GM19043 (cell line): ENCODE data around the gene TAOK2.

Source experiments
- ATAC-seq: cut with Tn5 transposase; IDR thresholded peaks from one replicate; pipeline ENCODE4 v1.9.1; 2021; ENCODE audit warnings: low read depth; ENCODE audit not compliant: unreplicated experiment

Gene TAOK2

GRCh38 chr16:29986231-29986630 is 12.6 kb downstream of the TAOK2 start:
- ATAC-seq: no peak

GRCh38 chr16:29986931-29987330 is 13.3 kb downstream of the TAOK2 start:
- ATAC-seq: no peak

GRCh38 chr16:29987371-29988085 is 13.9 kb downstream of the TAOK2 start:
- ATAC-seq: no peak

- no peak for ATAC-seq
Observed at GRCh38 chr16:29988346-29989075, 14.8 kb downstream of the TAOK2 start.

GRCh38 chr16:29989111-29989858 is 15.6 kb downstream of the TAOK2 start:
- no peak for ATAC-seq

GRCh38 chr16:29990034-29990433 is 16.4 kb downstream of the TAOK2 start:
- no peak for ATAC-seq

GRCh38 chr16:29990883-29991570 is 17.4 kb downstream of the TAOK2 start:
- no peak for ATAC-seq

- ATAC-seq: no peak
Observed at GRCh38 chr16:29991571-29991904, 17.9 kb downstream of the TAOK2 start.

- ATAC-seq: no peak
Observed at GRCh38 chr16:29992344-29992967, 18.8 kb downstream of the TAOK2 start.

GRCh38 chr16:29993191-29993902 is 19.7 kb downstream of the TAOK2 start:
- no peak for ATAC-seq

GRCh38 chr16:29993903-29994599 is 20.4 kb downstream of the TAOK2 start:
- no peak for ATAC-seq

- ATAC-seq: no peak
Observed at GRCh38 chr16:29994600-29995323, 21.1 kb downstream of the TAOK2 start.

GRCh38 chr16:29995324-29995910 is 21.7 kb downstream of the TAOK2 start, which contains the start of gene HIRIP3:
TSS of gene HIRIP3 (minus strand) at chr16:29995617. CDS start at chr16:29995605, 12 bp downstream.
- no peak for ATAC-seq

- peak; percentile 89 for ATAC-seq
Observed at GRCh38 chr16:29995911-29996765, 22.5 kb downstream of the TAOK2 start, which contains the start of gene INO80E. TSS of gene INO80E (plus strand) at chr16:29996241. CDS start at chr16:29996311, 70 bp downstream.

GRCh38 chr16:29996766-29997250 is 23.1 kb downstream of the TAOK2 start:
- no peak for ATAC-seq

GRCh38 chr16:29999605-30000004 is 25.9 kb downstream of the TAOK2 start:
- ATAC-seq: no peak
